ENCODE results near the gene ST6GALNAC3. TPM values are rescaled to one million over a fixed set of nuclear protein-coding genes. Genes with fewer than 3 reads are reported as not detected.

Gene ST6GALNAC3
- total RNA-seq, 2 experiments from 2014 or later: 0.50 to 1.2 TPM

- ChIA-PET CTCF (ENCODE audit: unreplicated experiment) (no interaction called here), POLR2A (interaction anchor here (1.2 kb wide), 1 partner anchor 12 kb away, joined by 5 read pairs; no protein-coding TSS in a partner anchor)
- H3K4me3 ChIP-seq (ENCODE audit: low read depth, low read length, poor library complexity, severe bottlenecking): no peak overlapping the region
- H3K9me2 ChIP-seq (ENCODE audit: insufficient read depth, low read length): no peaks in the 10 kb centered on the region
- BruUV-seq (replicated peaks): no TSS peak
- no peaks in the 10 kb centered on the region for H3K9me3 ChIP-seq (ENCODE audit: low read length)
- H3K4me2 ChIP-seq (ENCODE audit: low read length): no peak overlapping the region
- intact Hi-C loops (cut with micrococcal nuclease; ENCODE audit: unreplicated experiment): no loop called here
- H3K27ac ChIP-seq (ENCODE audit: low read depth, low read length, poor library complexity, severe bottlenecking): no peak overlapping the region
- H4K20me1 ChIP-seq (ENCODE audit: insufficient read depth, low read length): no peaks in the 10 kb centered on the region
- H3K4me1 ChIP-seq (ENCODE audit: insufficient read depth, low read length, poor library complexity, severe bottlenecking): no peaks in the 10 kb centered on the region
- TF ChIP-seq CTCF (conservative IDR thresholded peaks at IDR 0.05; ENCODE audit: low read length): no peak
- TF ChIP-seq EZH2phosphoT487 (IDR thresholded peaks at IDR 0.05; ENCODE audit: borderline replicate concordance, low read depth, low read length): no peak
- no peaks in the 10 kb centered on the region for H3K79me2 ChIP-seq (ENCODE audit: insufficient read depth, low read depth, low read length)
- H3K36me3 ChIP-seq (ENCODE audit: insufficient read depth, low read length): no peaks in the 10 kb centered on the region
- H2AFZ ChIP-seq (ENCODE audit: low read length): no peak overlapping the region
- DNase-seq (ENCODE audit: low spot score): no peak
Measured at GRCh38 chr1:76620371-76620770, 545.8 kb downstream of the ST6GALNAC3 start.

GRCh38 chr1:76622774-76623528, 548.4 kb downstream of the ST6GALNAC3 start:
- Histone ChIP-seq H2AFZ (ENCODE audit: low read length) (no peak overlapping the region), H4K20me1 (ENCODE audit: insufficient read depth, low read length) (no peaks in the 10 kb centered on the region), H3K4me2 (ENCODE audit: low read length) (no peak overlapping the region), H3K79me2 (ENCODE audit: insufficient read depth, low read depth, low read length) (no peaks in the 10 kb centered on the region), H3K9me2 (ENCODE audit: insufficient read depth, low read length) (no peaks in the 10 kb centered on the region), H3K4me1 (ENCODE audit: insufficient read depth, low read length, poor library complexity, severe bottlenecking) (no peaks in the 10 kb centered on the region), H3K36me3 (ENCODE audit: insufficient read depth, low read length) (no peaks in the 10 kb centered on the region), H3K9me3 (ENCODE audit: low read length) (no peaks in the 10 kb centered on the region), H3K4me3 (ENCODE audit: low read depth, low read length, poor library complexity, severe bottlenecking) (no peak overlapping the region), H3K27ac (ENCODE audit: low read depth, low read length, poor library complexity, severe bottlenecking) (no peak overlapping the region)
- intact Hi-C loops (cut with micrococcal nuclease; ENCODE audit: unreplicated experiment): no loop called here
- no peak for DNase-seq (ENCODE audit: low spot score)
- ChIA-PET CTCF (ENCODE audit: unreplicated experiment) (no interaction called here), POLR2A (interaction anchor here (1.1 kb wide), 1 partner anchor 18 kb away, joined by 3 read pairs; no protein-coding TSS in a partner anchor)
- BruUV-seq (replicated peaks): no TSS peak
- no peak for TF ChIP-seq CTCF (conservative IDR thresholded peaks at IDR 0.05; ENCODE audit: low read length)
- TF ChIP-seq EZH2phosphoT487 (IDR thresholded peaks at IDR 0.05; ENCODE audit: borderline replicate concordance, low read depth, low read length): no peak

Measured in OCI-LY7 (cell line).